ENCODE data around the gene IKBKE.

The IKBKE gene

GRCh38 chr1:206495493-206496046 lies 25.3 kb downstream of the IKBKE start:
- Mint-ChIP-seq H3K27ac (ENCODE audit: low read depth) (no peak overlapping the region), H3K9me3 (no peaks in the 10 kb centered on the region), H3K27me3 (no peaks in the 10 kb centered on the region), H3K4me1 (peaks cover 17% of the 10 kb centered on the region), H3K4me3 (no peak overlapping the region), H3K36me3 (ENCODE audit: insufficient read depth) (peaks cover 28% of the 10 kb centered on the region)
- no peak for ATAC-seq (replicated peaks; ENCODE audit: extremely low read depth, poor library complexity, severe bottlenecking)
- no peak for DNase-seq (ENCODE audit: low spot score in 2 of 2)

GRCh38 chr1:206496131-206496793 lies 26.0 kb downstream of the IKBKE start:
- no peak for DNase-seq (ENCODE audit: low spot score in 2 of 2)
- Mint-ChIP-seq H3K9me3 (no peaks in the 10 kb centered on the region), H3K4me1 (peaks cover 14% of the 10 kb centered on the region), H3K27ac (ENCODE audit: low read depth) (no peak overlapping the region), H3K27me3 (no peaks in the 10 kb centered on the region), H3K4me3 (no peak overlapping the region), H3K36me3 (ENCODE audit: insufficient read depth) (peaks cover 26% of the 10 kb centered on the region)
- no peak for ATAC-seq (replicated peaks; ENCODE audit: extremely low read depth, poor library complexity, severe bottlenecking)

GRCh38 chr1:206497363-206497762 lies 27.1 kb downstream of the IKBKE start:
- H3K36me3 Mint-ChIP-seq (ENCODE audit: insufficient read depth): peaks cover 22% of the 10 kb centered on the region

GRCh38 chr1:206497774-206498173 lies 27.5 kb downstream of the IKBKE start:
- DNase-seq (ENCODE audit: low spot score in 2 of 2) (no peak), ATAC-seq (replicated peaks; ENCODE audit: extremely low read depth, poor library complexity, severe bottlenecking) (no peak)
- no peaks in the 10 kb centered on the region for H3K27me3 Mint-ChIP-seq
- H3K9me3 Mint-ChIP-seq: no peaks in the 10 kb centered on the region
- H3K4me3 Mint-ChIP-seq: no peak overlapping the region
- peaks cover 22% of the 10 kb centered on the region for H3K36me3 Mint-ChIP-seq (ENCODE audit: insufficient read depth)
- H3K4me1 Mint-ChIP-seq: peaks cover 14% of the 10 kb centered on the region
- no peak overlapping the region for H3K27ac Mint-ChIP-seq (ENCODE audit: low read depth)

More at GRCh38 chr1:206497363-206497762, 27.1 kb downstream of the IKBKE start:
- peaks cover 14% of the 10 kb centered on the region for H3K4me1 Mint-ChIP-seq
- H3K9me3 Mint-ChIP-seq: no peaks in the 10 kb centered on the region
- ATAC-seq (replicated peaks; ENCODE audit: extremely low read depth, poor library complexity, severe bottlenecking) (no peak), DNase-seq (ENCODE audit: low spot score in 2 of 2) (no peak)
- H3K27ac Mint-ChIP-seq (ENCODE audit: low read depth): no peak overlapping the region
- no peak overlapping the region for H3K4me3 Mint-ChIP-seq
- no peaks in the 10 kb centered on the region for H3K27me3 Mint-ChIP-seq

- H3K4me1 Mint-ChIP-seq: peaks cover 18% of the 10 kb centered on the region
- H3K27ac Mint-ChIP-seq (ENCODE audit: low read depth): no peak overlapping the region
- peaks cover 17% of the 10 kb centered on the region for H3K36me3 Mint-ChIP-seq (ENCODE audit: insufficient read depth)
- ATAC-seq (replicated peaks; ENCODE audit: extremely low read depth, poor library complexity, severe bottlenecking) (no peak), DNase-seq (ENCODE audit: low spot score in 2 of 2) (no peak)
- no peaks in the 10 kb centered on the region for H3K27me3 Mint-ChIP-seq
- H3K4me3 Mint-ChIP-seq: no peak overlapping the region
- H3K9me3 Mint-ChIP-seq: no peaks in the 10 kb centered on the region
Measured at GRCh38 chr1:206498685-206499084, 28.4 kb downstream of the IKBKE start.

GRCh38 chr1:206500046-206500445 lies 29.8 kb downstream of the IKBKE start:
- no peaks in the 10 kb centered on the region for H3K27me3 Mint-ChIP-seq
- ATAC-seq (replicated peaks; ENCODE audit: extremely low read depth, poor library complexity, severe bottlenecking) (no peak), DNase-seq (ENCODE audit: low spot score in 2 of 2) (no peak)
- no peak overlapping the region for H3K4me3 Mint-ChIP-seq
- peaks cover 9% of the 10 kb centered on the region for H3K36me3 Mint-ChIP-seq (ENCODE audit: insufficient read depth)
- no peaks in the 10 kb centered on the region for H3K9me3 Mint-ChIP-seq
- H3K4me1 Mint-ChIP-seq: peaks cover 32% of the 10 kb centered on the region
- no peak overlapping the region for H3K27ac Mint-ChIP-seq (ENCODE audit: low read depth)

- H3K36me3 Mint-ChIP-seq (ENCODE audit: insufficient read depth): peaks cover 2% of the 10 kb centered on the region
- H3K27me3 Mint-ChIP-seq: no peaks in the 10 kb centered on the region
- no peak overlapping the region for H3K4me3 Mint-ChIP-seq
- peaks cover 38% of the 10 kb centered on the region for H3K4me1 Mint-ChIP-seq
- H3K9me3 Mint-ChIP-seq: no peaks in the 10 kb centered on the region
- no peak for ATAC-seq (replicated peaks; ENCODE audit: extremely low read depth, poor library complexity, severe bottlenecking)
- DNase-seq (ENCODE audit: low spot score in 2 of 2): no peak
- no peak overlapping the region for H3K27ac Mint-ChIP-seq (ENCODE audit: low read depth)
Measured at GRCh38 chr1:206501881-206502280, 31.6 kb downstream of the IKBKE start.

GRCh38 chr1:206502403-206502802 lies 32.1 kb downstream of the IKBKE start:
- peaks cover 1% of the 10 kb centered on the region for H3K36me3 Mint-ChIP-seq (ENCODE audit: insufficient read depth)
- ATAC-seq (replicated peaks; ENCODE audit: extremely low read depth, poor library complexity, severe bottlenecking): no peak
- H3K4me1 Mint-ChIP-seq: peaks cover 33% of the 10 kb centered on the region
- no peak for DNase-seq (ENCODE audit: low spot score in 2 of 2)
- no peaks in the 10 kb centered on the region for H3K9me3 Mint-ChIP-seq
- H3K27me3 Mint-ChIP-seq: no peaks in the 10 kb centered on the region
- H3K4me3 Mint-ChIP-seq: no peak overlapping the region
- no peak overlapping the region for H3K27ac Mint-ChIP-seq (ENCODE audit: low read depth)

- Mint-ChIP-seq H3K27me3 (no peaks in the 10 kb centered on the region), H3K4me1 (peaks cover 33% of the 10 kb centered on the region), H3K36me3 (ENCODE audit: insufficient read depth) (peaks cover 1% of the 10 kb centered on the region), H3K27ac (ENCODE audit: low read depth) (peak overlapping the region; percentile 4), H3K9me3 (no peaks in the 10 kb centered on the region), H3K4me3 (no peak overlapping the region)
- ATAC-seq (replicated peaks; ENCODE audit: extremely low read depth, poor library complexity, severe bottlenecking) (no peak), DNase-seq (ENCODE audit: low spot score in 2 of 2) (no peak)
Measured at GRCh38 chr1:206502812-206503211, 32.5 kb downstream of the IKBKE start.

GRCh38 chr1:206503591-206504362 lies 33.5 kb downstream of the IKBKE start:
- DNase-seq (ENCODE audit: low spot score in 2 of 2): no peak
- no peaks in the 10 kb centered on the region for H3K9me3 Mint-ChIP-seq
- H3K4me3 Mint-ChIP-seq: no peak overlapping the region
- H3K4me1 Mint-ChIP-seq: peaks cover 39% of the 10 kb centered on the region
- peaks cover 6% of the 10 kb centered on the region for H3K27me3 Mint-ChIP-seq
- H3K36me3 Mint-ChIP-seq (ENCODE audit: insufficient read depth): peaks cover 3% of the 10 kb centered on the region
- peak; percentile 30 for ATAC-seq (replicated peaks; ENCODE audit: extremely low read depth, poor library complexity, severe bottlenecking)
- H3K27ac Mint-ChIP-seq (ENCODE audit: low read depth): peak overlapping the region; percentile 4

- Mint-ChIP-seq H3K36me3 (ENCODE audit: insufficient read depth) (peaks cover 3% of the 10 kb centered on the region), H3K27me3 (peaks cover 11% of the 10 kb centered on the region), H3K27ac (ENCODE audit: low read depth) (no peak overlapping the region), H3K4me3 (no peak overlapping the region), H3K9me3 (no peaks in the 10 kb centered on the region), H3K4me1 (peaks cover 40% of the 10 kb centered on the region)
- DNase-seq (ENCODE audit: low spot score in 2 of 2) (no peak), ATAC-seq (replicated peaks; ENCODE audit: extremely low read depth, poor library complexity, severe bottlenecking) (no peak)
Measured at GRCh38 chr1:206504363-206504713, 34.1 kb downstream of the IKBKE start.

GRCh38 chr1:206505702-206506355 lies 35.6 kb downstream of the IKBKE start:
- Mint-ChIP-seq H3K4me1 (peaks cover 40% of the 10 kb centered on the region), H3K36me3 (ENCODE audit: insufficient read depth) (peaks cover 3% of the 10 kb centered on the region), H3K9me3 (no peaks in the 10 kb centered on the region), H3K27me3 (peaks cover 19% of the 10 kb centered on the region), H3K27ac (ENCODE audit: low read depth) (no peak overlapping the region), H3K4me3 (peak overlapping the region; percentile 77)
- ATAC-seq (replicated peaks; ENCODE audit: extremely low read depth, poor library complexity, severe bottlenecking) (no peak), DNase-seq (ENCODE audit: low spot score in 2 of 2) (no peak)
